Chondrocyte (in vitro differentiated cells): ENCODE results near the gene LRRC49. TPM values are rescaled to one million over a fixed set of nuclear protein-coding genes. Genes with fewer than 3 reads are reported as not detected.
A peak's percentile ranks its signal among the peaks of the same experiment; 100 is the strongest.

Experiments used
- DNase-seq: peaks from one replicate; pipeline ENCODE4 v3.0.0; 2021; ENCODE audit warnings: mixed read lengths, low spot score
- H3K27ac Mint-ChIP-seq: one replicate; pipeline ENCODE4 v1.8.0; 2021; ENCODE audit warnings: mild to moderate bottlenecking, moderate library complexity, mixed read lengths; ENCODE audit not compliant: unreplicated experiment
- H3K27me3 Mint-ChIP-seq: 2 replicates; pipeline ENCODE4 v1.8.0; 2021; ENCODE audit warnings: low read depth, mixed read lengths
- H3K36me3 Mint-ChIP-seq: 2 replicates; pipeline ENCODE4 v1.8.0; 2021; ENCODE audit warnings: low read depth, mixed read lengths
- H3K4me1 Mint-ChIP-seq: 2 replicates; pipeline ENCODE4 v1.8.0; 2021; ENCODE audit warnings: low read depth, mild to moderate bottlenecking, mixed read lengths
- H3K4me3 Mint-ChIP-seq: one replicate; pipeline ENCODE4 v1.8.0; 2021; ENCODE audit warnings: mild to moderate bottlenecking, moderate library complexity, mixed read lengths; ENCODE audit not compliant: unreplicated experiment
- H3K9me3 Mint-ChIP-seq: 2 replicates; pipeline ENCODE4 v1.8.0; 2021; ENCODE audit warnings: low read depth, mixed read lengths
- total RNA-seq: library from RNA; stranded (reverse); gene quantifications from 3 replicates; pipeline ENCODE4 v1.2.1, GENCODE V29; 2021
- TF ChIP-seq, protein P1 (sequence below): fragments of 200-600 bp; sonication (generic); IDR thresholded peaks from 2 replicates; pipeline ENCODE4 v1.5.0; 2021; ENCODE audit warnings: antibody characterized with exemption, mild to moderate bottlenecking, moderate library complexity

The LRRC49 gene
- total RNA-seq, 1 donor from 2014 or later: 8.8 TPM

DNA sequence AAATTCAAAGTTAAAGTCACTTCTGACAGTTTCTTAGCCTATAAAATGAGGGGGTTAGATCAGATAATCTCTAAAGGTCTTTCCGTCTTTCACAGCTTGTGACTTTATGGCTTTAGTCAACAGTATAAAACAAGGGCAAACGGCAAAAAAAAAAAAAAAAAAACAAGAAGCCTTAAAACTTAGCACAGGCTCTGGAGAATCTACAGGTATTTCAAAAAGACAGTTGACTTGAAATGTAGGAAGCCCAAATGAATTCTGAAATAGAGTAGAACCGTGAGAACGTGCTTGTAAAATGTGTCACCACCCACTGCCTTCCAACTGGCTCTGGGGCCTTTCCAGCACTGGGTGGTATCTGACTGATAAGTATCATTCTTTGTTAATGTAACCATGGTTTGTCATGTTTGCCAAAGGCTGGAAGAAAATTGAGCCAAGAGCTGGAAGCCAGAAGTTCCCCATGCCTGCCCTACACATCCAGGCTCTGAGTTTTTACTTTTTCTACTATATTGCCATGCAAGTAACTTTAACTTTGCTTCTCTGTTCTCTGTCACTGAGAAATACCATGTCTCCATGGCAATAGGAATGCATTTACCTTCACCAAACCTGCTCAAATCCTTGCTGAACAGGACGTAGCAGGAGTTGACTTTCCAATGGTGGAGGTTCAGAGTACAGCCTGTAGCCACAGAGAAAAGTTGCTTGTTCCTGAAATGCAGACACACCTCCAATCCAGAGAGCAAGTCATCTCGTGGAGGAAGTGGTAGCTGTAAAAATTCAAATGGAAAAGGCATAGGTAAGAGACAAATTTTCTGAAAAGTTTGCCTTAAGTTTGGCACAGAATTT, 186.8 kb downstream of the LRRC49 start:
- Mint-ChIP-seq H3K4me3 (no peak overlapping the region), H3K27me3 (peaks cover 7% of the 10 kb centered on the region), H3K4me1 (peaks cover 10% of the 10 kb centered on the region), H3K9me3 (peaks cover 12% of the 10 kb centered on the region), H3K27ac (peak overlapping the region; percentile 38), H3K36me3 (peaks cover 2% of the 10 kb centered on the region)
- no peak for DNase-seq
- TF ChIP-seq, protein P1, sequence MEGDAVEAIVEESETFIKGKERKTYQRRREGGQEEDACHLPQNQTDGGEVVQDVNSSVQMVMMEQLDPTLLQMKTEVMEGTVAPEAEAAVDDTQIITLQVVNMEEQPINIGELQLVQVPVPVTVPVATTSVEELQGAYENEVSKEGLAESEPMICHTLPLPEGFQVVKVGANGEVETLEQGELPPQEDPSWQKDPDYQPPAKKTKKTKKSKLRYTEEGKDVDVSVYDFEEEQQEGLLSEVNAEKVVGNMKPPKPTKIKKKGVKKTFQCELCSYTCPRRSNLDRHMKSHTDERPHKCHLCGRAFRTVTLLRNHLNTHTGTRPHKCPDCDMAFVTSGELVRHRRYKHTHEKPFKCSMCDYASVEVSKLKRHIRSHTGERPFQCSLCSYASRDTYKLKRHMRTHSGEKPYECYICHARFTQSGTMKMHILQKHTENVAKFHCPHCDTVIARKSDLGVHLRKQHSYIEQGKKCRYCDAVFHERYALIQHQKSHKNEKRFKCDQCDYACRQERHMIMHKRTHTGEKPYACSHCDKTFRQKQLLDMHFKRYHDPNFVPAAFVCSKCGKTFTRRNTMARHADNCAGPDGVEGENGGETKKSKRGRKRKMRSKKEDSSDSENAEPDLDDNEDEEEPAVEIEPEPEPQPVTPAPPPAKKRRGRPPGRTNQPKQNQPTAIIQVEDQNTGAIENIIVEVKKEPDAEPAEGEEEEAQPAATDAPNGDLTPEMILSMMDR: no peak

DNA sequence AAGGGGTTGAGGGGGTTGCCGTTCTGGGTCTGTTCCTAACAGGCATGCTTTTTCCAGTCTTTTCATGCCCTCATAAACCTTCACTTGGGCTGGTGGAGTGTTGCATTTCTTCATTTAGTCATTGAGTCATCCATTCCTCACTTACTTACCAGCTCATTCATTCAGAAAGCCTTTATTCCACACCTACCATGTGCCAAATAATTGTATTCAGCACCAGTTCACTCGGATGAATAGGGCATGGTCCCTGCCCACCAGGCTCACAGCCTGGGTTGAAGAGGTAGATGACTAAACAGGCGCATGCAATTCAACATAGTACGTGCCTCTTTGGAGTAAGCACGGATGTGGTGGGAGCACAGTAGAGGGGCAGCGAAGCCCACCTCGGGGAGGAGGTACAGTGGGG, 187.5 kb downstream of the LRRC49 start:
- H3K4me1 Mint-ChIP-seq: peaks cover 10% of the 10 kb centered on the region
- H3K27ac Mint-ChIP-seq: peak overlapping the region; percentile 38
- H3K9me3 Mint-ChIP-seq: peaks cover 9% of the 10 kb centered on the region
- peaks cover 2% of the 10 kb centered on the region for H3K36me3 Mint-ChIP-seq
- no peak overlapping the region for H3K4me3 Mint-ChIP-seq
- DNase-seq: no peak
- TF ChIP-seq, protein P1: no peak
- H3K27me3 Mint-ChIP-seq: peaks cover 7% of the 10 kb centered on the region

- Mint-ChIP-seq H3K4me1 (peaks cover 10% of the 10 kb centered on the region), H3K36me3 (peaks cover 2% of the 10 kb centered on the region), H3K9me3 (peaks cover 9% of the 10 kb centered on the region), H3K27ac (no peak overlapping the region), H3K27me3 (peaks cover 7% of the 10 kb centered on the region), H3K4me3 (no peak overlapping the region)
- no peak for DNase-seq
- TF ChIP-seq, protein P1: no peak
These were observed 188.1 kb downstream of the LRRC49 start for GRCh38 chr15:71080705-71081104.

DNA sequence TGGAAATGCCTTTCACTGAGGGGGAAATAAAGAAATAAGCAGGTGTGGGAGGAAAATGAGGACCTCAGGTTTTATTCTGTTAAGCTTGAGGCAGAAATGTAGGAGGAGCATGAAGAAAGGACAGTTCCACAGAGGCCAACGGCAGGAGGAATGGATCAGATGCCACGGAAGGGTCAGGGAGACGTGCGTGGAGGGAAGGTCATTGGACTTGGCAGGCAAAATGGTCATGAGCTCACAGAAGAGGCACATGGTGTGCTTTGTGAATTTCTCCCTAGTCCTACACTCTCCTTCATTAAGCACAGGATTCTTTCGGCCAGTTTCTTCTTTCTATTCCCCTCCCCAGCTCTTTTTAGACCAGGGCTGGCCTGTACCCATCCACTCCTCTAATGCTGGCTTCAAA, 190.2 kb downstream of the LRRC49 start:
- no peak overlapping the region for H3K4me3 Mint-ChIP-seq
- peak overlapping the region; percentile 62 for H3K27ac Mint-ChIP-seq
- H3K27me3 Mint-ChIP-seq: peaks cover 7% of the 10 kb centered on the region
- peaks cover 11% of the 10 kb centered on the region for H3K36me3 Mint-ChIP-seq
- DNase-seq: no peak
- H3K9me3 Mint-ChIP-seq: peaks cover 18% of the 10 kb centered on the region
- TF ChIP-seq, protein P1: no peak
- H3K4me1 Mint-ChIP-seq: peaks cover 10% of the 10 kb centered on the region

- peaks cover 11% of the 10 kb centered on the region for H3K36me3 Mint-ChIP-seq
- peak overlapping the region; percentile 53 for H3K27ac Mint-ChIP-seq
- peaks cover 6% of the 10 kb centered on the region for H3K27me3 Mint-ChIP-seq
- peaks cover 22% of the 10 kb centered on the region for H3K9me3 Mint-ChIP-seq
- TF ChIP-seq, protein P1: no peak
- H3K4me1 Mint-ChIP-seq: peaks cover 10% of the 10 kb centered on the region
- no peak for DNase-seq
- H3K4me3 Mint-ChIP-seq: no peak overlapping the region
These were observed 190.7 kb downstream of the LRRC49 start for GRCh38 chr15:71083349-71083748.
